H1 (cell line): ENCODE results near the gene NKAIN2. TPM values are rescaled to one million over a fixed set of nuclear protein-coding genes. Genes with fewer than 3 reads are reported as not detected.

Experiments used
- CTCF ChIA-PET: fragments of 300-600 bp; sonication (Branson Sonifier 250); formaldehyde crosslinking; loops from one replicate; lab custom pipeline; 2021; ENCODE audit not compliant: partially characterized antibody; lab: Charles Lee
- POLR2A ChIA-PET: fragments of 300-600 bp; sonication (Branson Sonifier 250); formaldehyde crosslinking; loops from one replicate; lab custom pipeline; 2021; ENCODE audit warnings: inconsistent platforms; ENCODE audit not compliant: partially characterized antibody; lab: Charles Lee
- DNase-seq, 2 experiments: peaks; one replicate each; pipeline versions ENCODE4 v3.0.0 to v3.0.0-alpha.2; 2010 to 2022; ENCODE audit warnings: low spot score in 2 of 2, low read depth in 1 of 2, mixed read lengths in 1 of 2
- FAIRE-seq: peaks from 2 replicates; lab custom pipeline; 2011; peaks lifted over from hg19 to GRCh38; lab: Jason Lieb, UNC
- H2AFZ ChIP-seq: 2 replicates; pipeline ENCODE4 v1.8.1; 2012; ENCODE audit warnings: low read length, inconsistent platforms
- H2AK5ac ChIP-seq: 2 replicates; pipeline ENCODE4 v1.6.1; 2013; ENCODE audit warnings: low read depth, low read length
- H2BK120ac ChIP-seq: replicated peaks from 2 replicates; pipeline ENCODE3; 2013; ENCODE audit warnings: low read depth, low read length, inconsistent platforms
- H2BK12ac ChIP-seq: 2 replicates; pipeline ENCODE4 v1.6.1; 2013; ENCODE audit warnings: low read depth, low read length
- H2BK15ac ChIP-seq: 2 replicates; pipeline ENCODE4 v1.6.1; 2013; ENCODE audit warnings: low read length
- H2BK20ac ChIP-seq: 2 replicates; pipeline ENCODE4 v1.6.1; 2013; ENCODE audit warnings: low read length
- H2BK5ac ChIP-seq: 2 replicates; pipeline ENCODE4 v1.6.1; 2013; ENCODE audit warnings: low read depth, low read length
- H3K14ac ChIP-seq: 2 replicates; pipeline ENCODE4 v1.6.1; 2013; ENCODE audit warnings: inconsistent platforms; ENCODE audit not compliant: insufficient read length
- H3K18ac ChIP-seq: 2 replicates; pipeline ENCODE4 v1.6.1; 2013; ENCODE audit warnings: low read length; ENCODE audit errors: extremely low read depth
- H3K23ac ChIP-seq: 2 replicates; pipeline ENCODE4 v1.6.1; 2013; ENCODE audit warnings: inconsistent platforms; ENCODE audit not compliant: insufficient read length
- H3K23me2 ChIP-seq: 2 replicates; pipeline ENCODE4 v1.6.1; 2013; ENCODE audit warnings: low read depth, low read length
- H3K27ac ChIP-seq: 2 replicates; pipeline ENCODE4 v1.6.1; 2011; ENCODE audit warnings: low read depth, low read length, inconsistent platforms
- H3K27me3 ChIP-seq, 4 experiments: replicated peaks in 1 of 4; 1 replicate in 1 of 4; 2 replicates in 3 of 4; pipeline versions ENCODE4 v1.6.1 to v1.8.1; 2011 to 2013; ENCODE audit warnings: low read length in 3 of 4, mild to moderate bottlenecking in 3 of 4, inconsistent platforms in 2 of 4, mixed read lengths in 2 of 4, moderate library complexity in 1 of 4; ENCODE audit not compliant: control insufficient read depth in 3 of 4, insufficient read depth in 3 of 4; ENCODE audit errors: extremely low read depth in 1 of 4
- H3K36me3 ChIP-seq, 4 experiments: 2 replicates each; pipeline versions ENCODE4 v1.6.1 to v1.8.1; 2011 to 2013; ENCODE audit warnings: mild to moderate bottlenecking in 4 of 4, low read length in 3 of 4, moderate library complexity in 2 of 4, control low read depth in 1 of 4, inconsistent platforms in 1 of 4; ENCODE audit not compliant: insufficient read depth in 4 of 4, control insufficient read depth in 2 of 4
- H3K4ac ChIP-seq: replicated peaks from 2 replicates; pipeline ENCODE3; 2013; ENCODE audit warnings: low read length, low read depth, mixed read lengths, inconsistent platforms; ENCODE audit not compliant: insufficient read length
- H3K4me1 ChIP-seq, 4 experiments: replicated peaks in 1 of 4; 1 replicate in 1 of 4; 2 replicates in 3 of 4; pipeline versions ENCODE4 v1.6.1 to v1.8.1; 2011 to 2013; ENCODE audit warnings: low read length in 3 of 4, inconsistent platforms in 2 of 4, mixed read lengths in 1 of 4; ENCODE audit not compliant: insufficient read depth in 4 of 4, control insufficient read depth in 3 of 4
- H3K4me2 ChIP-seq, 2 experiments: 2 replicates each; pipeline versions ENCODE4 v1.6.1 to v1.8.1; 2011 to 2013; ENCODE audit warnings: low read depth in 2 of 2, low read length in 2 of 2, control low read depth in 1 of 2, inconsistent platforms in 1 of 2, mild to moderate bottlenecking in 1 of 2; ENCODE audit not compliant: insufficient read depth in 1 of 2
- H3K4me3 ChIP-seq, 4 experiments: fragments of 200-600, 300-600 bp in 1 of 4; sonication (generic), shearing (Covaris generic), sonication (Bioruptor Twin) in 1 of 4; 2 replicates each; pipeline versions ENCODE4 v1.5.1 to v1.8.1; 2011 to 2016; ENCODE audit warnings: low read length in 4 of 4, low read depth in 3 of 4, control low read depth in 2 of 4, inconsistent platforms in 2 of 4, mild to moderate bottlenecking in 2 of 4, mixed read lengths in 1 of 4, moderate library complexity in 1 of 4; ENCODE audit not compliant: insufficient read depth in 2 of 4; ENCODE audit errors: extremely low read depth in 1 of 4
- H3K56ac ChIP-seq: replicated peaks from 2 replicates; pipeline ENCODE3; 2013; ENCODE audit warnings: low read depth, mild to moderate bottlenecking, mixed read lengths, low read length, inconsistent platforms; ENCODE audit not compliant: insufficient read length
- H3K79me1 ChIP-seq: 2 replicates; pipeline ENCODE4 v1.6.1; 2013; ENCODE audit warnings: low read depth, low read length, control low read depth
- H3K79me2 ChIP-seq, 2 experiments: 2 replicates each; pipeline versions ENCODE4 v1.6.1 to v1.8.1; 2012 to 2013; ENCODE audit warnings: low read length in 2 of 2, mild to moderate bottlenecking in 2 of 2, inconsistent platforms in 1 of 2; ENCODE audit not compliant: insufficient read depth in 2 of 2, control insufficient read depth in 1 of 2
- H3K9ac ChIP-seq, 4 experiments: replicated peaks in 1 of 4; 1 replicate in 1 of 4; 2 replicates in 3 of 4; pipeline versions ENCODE4 v1.6.1 to v1.8.1; 2011 to 2013; ENCODE audit warnings: low read depth in 3 of 4, low read length in 3 of 4, control low read depth in 2 of 4, mild to moderate bottlenecking in 2 of 4, moderate library complexity in 2 of 4, inconsistent platforms in 1 of 4; ENCODE audit errors: extremely low read depth in 1 of 4
- H3K9me3 ChIP-seq, 2 experiments: 2 replicates each; pipeline versions ENCODE4 v1.6.1 to v1.8.1; 2012 to 2013; ENCODE audit warnings: mild to moderate bottlenecking in 2 of 2, moderate library complexity in 2 of 2, control low read depth in 1 of 2, inconsistent platforms in 1 of 2, low read depth in 1 of 2, low read length in 1 of 2, mixed read lengths in 1 of 2; ENCODE audit not compliant: insufficient read depth in 2 of 2
- H4K20me1 ChIP-seq, 2 experiments: replicated peaks in 1 of 2; 2 replicates each; pipeline versions ENCODE3 to v1.8.1; 2011 to 2013; ENCODE audit warnings: inconsistent platforms in 2 of 2, low read length in 2 of 2, mild to moderate bottlenecking in 1 of 2; ENCODE audit not compliant: insufficient read depth in 2 of 2, control insufficient read depth in 1 of 2
- H4K5ac ChIP-seq: 2 replicates; pipeline ENCODE4 v1.6.1; 2013; ENCODE audit warnings: low read length, low read depth, mixed read lengths, inconsistent platforms; ENCODE audit not compliant: insufficient read length
- H4K8ac ChIP-seq: 2 replicates; pipeline ENCODE4 v1.8.0; 2013; ENCODE audit warnings: mild to moderate bottlenecking, moderate library complexity, low read length, inconsistent platforms; ENCODE audit not compliant: insufficient read depth; ENCODE audit errors: extremely low read depth
- H4K91ac ChIP-seq: replicated peaks from 2 replicates; pipeline ENCODE3; 2013; ENCODE audit warnings: low read length, mixed read lengths, inconsistent platforms; ENCODE audit not compliant: insufficient read length
- CEBPB ChIP-seq: IDR thresholded peaks from 2 replicates; pipeline ENCODE4 v1.6.1; 2012; ENCODE audit warnings: low read depth, low read length
- WGBS, 2 experiments: shearing (Covaris generic) in 1 of 2; methylation state at CpG; one replicate each; pipeline versions ENCODE4 v1.1.6 to v1.1.7; 2013 to 2015; ENCODE audit warnings: low lambda C conversion rate in 2 of 2, mixed read lengths in 2 of 2, inconsistent platforms in 1 of 2, low coverage in 1 of 2, missing lambda C conversion rate in 1 of 2; ENCODE audit not compliant: insufficient replicate concordance in 2 of 2, insufficient coverage in 1 of 2, insufficient read length in 1 of 2; ENCODE audit errors: extremely low coverage in 1 of 2, missing lambda C conversion rate in 1 of 2; 5-methylcytosine and 5-hydroxymethylcytosine counted together
- polyA plus RNA-seq, 7 experiments: library from polyadenylated mRNA; depleted of rRNA in 3 of 7; stranded (reverse) in 5 of 7; unstranded in 2 of 7; fragments of >200 nt in 5 of 7; fragments of 200-250 nt in 2 of 7; gene quantifications; 1 replicate in 5 of 7; 2 replicates in 1 of 7; 4 replicates in 1 of 7; pipeline versions ENCODE4 v1.2.1 to v1.2.3, GENCODE V29; 2011 to 2013; ENCODE audit warnings: missing spikeins in 2 of 7, mixed read lengths in 2 of 7
- total RNA-seq: library from RNA; stranded (reverse); fragmentation: NEBNext Ultra II Directional; extraction: Animal tissue kit (Norgen Biotek cat#: 25700); gene quantifications from 2 replicates; pipeline ENCODE4 v1.2.1, GENCODE V29; 2021

The NKAIN2 gene
- total and polyA plus RNA-seq, 2 of the 8 experiments (the other 6 are each of a cell fraction or from before 2014, with no cell fraction given) = 0.20 to 0.34 TPM

DNA sequence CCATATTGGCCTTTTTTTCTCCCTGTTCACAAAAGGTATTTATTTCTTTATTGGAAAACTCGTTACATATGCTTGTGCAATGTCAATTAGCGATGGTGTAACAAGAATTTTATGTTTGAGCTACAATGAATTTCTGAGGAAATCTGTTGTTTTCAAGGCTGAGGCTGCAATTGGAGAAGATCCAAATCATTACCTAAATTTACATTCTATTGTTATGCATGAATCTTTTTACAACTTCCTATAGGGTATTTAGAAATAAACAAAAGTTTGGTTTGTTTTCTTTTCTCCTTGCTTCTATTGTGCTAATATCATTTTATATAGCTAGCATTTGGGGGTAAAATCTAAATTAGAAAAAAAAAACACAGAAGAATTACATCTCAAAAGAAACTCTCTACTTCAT is 34.7 kb upstream of the NKAIN2 start:
- DNase-seq = no peak
- Histone ChIP-seq H3K14ac (no peak overlapping the region), H4K5ac (peak overlapping the region; percentile 86), H3K27ac (no peak overlapping the region), H3K4me3 (peak overlapping the region in 1 of 4 experiments; percentile 36; a peak in 1 of 8 replicates), H4K8ac (no peak overlapping the region), H2BK5ac (no peak overlapping the region), H3K23me2 (no peaks in the 10 kb centered on the region), H2BK20ac (no peak overlapping the region), H3K79me1 (no peaks in the 10 kb centered on the region), H3K18ac (no peak overlapping the region), H2BK12ac (no peak overlapping the region), H3K79me2 (no peaks in the 10 kb centered on the region), H2BK120ac (no peak overlapping the region), H3K9me3 (no peaks in the 10 kb centered on the region), H3K56ac (no peak overlapping the region), H3K4me1 (peaks cover 4 to 19% (median 6%) of the 10 kb centered on the region in 4 experiments; a peak in 6 of 7 replicates), H4K20me1 (no peaks in the 10 kb centered on the region), H3K4ac (no peak overlapping the region), H3K4me2 (peak overlapping the region; percentile 12 to 23; a peak in 2 of 4 replicates), H3K23ac (no peak overlapping the region), H3K36me3 (no peaks in the 10 kb centered on the region), H4K91ac (no peak overlapping the region), H3K27me3 (no peaks in the 10 kb centered on the region), H2AFZ (no peak overlapping the region), H2AK5ac (no peak overlapping the region), H2BK15ac (no peak overlapping the region), H3K9ac (no peak overlapping the region)
- ChIA-PET CTCF (interaction anchor here (0.6 to 0.8 kb wide), 3 partner anchors 20 to 103 kb away, joined by 3 read pairs; no protein-coding TSS in a partner anchor), POLR2A (no interaction called here)
- WGBS, 2 experiments = 33% methylated on average over 2 of the region's 2 CpGs; no CpG with 5 or more reads in 1 of the 2 experiments
- FAIRE-seq = no peak
- TF ChIP-seq CEBPB = 0 out of 2 replicates have a peak, but pooled peaks have one; percentile 24
